DND-41 (cell line): Measurements from ENCODE around the gene THBS2.

Experiments
- EZH2 ChIP-seq: IDR thresholded peaks from 3 replicates; pipeline ENCODE4 v1.6.1; 2012; ENCODE audit warnings: borderline replicate concordance, low read depth, mild to moderate bottlenecking, moderate library complexity, low read length, inconsistent platforms; ENCODE audit not compliant: severe bottlenecking
- TF ChIP-seq, protein P1 (sequence below): IDR thresholded peaks from 2 replicates; pipeline ENCODE4 v1.5.1; 2012; ENCODE audit warnings: borderline replicate concordance, low read length, moderate library complexity, mild to moderate bottlenecking; ENCODE audit not compliant: poor library complexity, severe bottlenecking; ENCODE audit errors: extremely low read depth

DNA sequence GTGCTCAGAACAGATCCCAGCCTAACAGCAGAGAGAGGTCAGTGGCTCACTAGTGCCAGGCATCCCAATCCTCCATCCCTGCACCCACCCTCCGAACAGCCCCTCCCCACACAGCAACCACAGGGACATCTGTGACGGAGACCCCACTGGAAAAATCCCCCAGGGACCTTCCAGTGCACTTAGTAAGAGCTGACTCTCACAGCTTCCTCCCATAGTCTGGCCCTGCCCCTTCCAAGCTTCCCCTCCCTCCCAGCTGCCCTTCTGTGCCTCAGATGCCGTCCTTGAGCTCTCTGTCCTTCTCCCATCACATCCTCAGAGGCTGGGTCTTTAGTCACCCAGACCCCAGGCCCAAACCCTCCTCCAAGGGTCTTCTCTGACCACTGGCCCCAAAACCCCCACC is 9.7 kb upstream of the THBS2 start:
- TF ChIP-seq, protein P1, sequence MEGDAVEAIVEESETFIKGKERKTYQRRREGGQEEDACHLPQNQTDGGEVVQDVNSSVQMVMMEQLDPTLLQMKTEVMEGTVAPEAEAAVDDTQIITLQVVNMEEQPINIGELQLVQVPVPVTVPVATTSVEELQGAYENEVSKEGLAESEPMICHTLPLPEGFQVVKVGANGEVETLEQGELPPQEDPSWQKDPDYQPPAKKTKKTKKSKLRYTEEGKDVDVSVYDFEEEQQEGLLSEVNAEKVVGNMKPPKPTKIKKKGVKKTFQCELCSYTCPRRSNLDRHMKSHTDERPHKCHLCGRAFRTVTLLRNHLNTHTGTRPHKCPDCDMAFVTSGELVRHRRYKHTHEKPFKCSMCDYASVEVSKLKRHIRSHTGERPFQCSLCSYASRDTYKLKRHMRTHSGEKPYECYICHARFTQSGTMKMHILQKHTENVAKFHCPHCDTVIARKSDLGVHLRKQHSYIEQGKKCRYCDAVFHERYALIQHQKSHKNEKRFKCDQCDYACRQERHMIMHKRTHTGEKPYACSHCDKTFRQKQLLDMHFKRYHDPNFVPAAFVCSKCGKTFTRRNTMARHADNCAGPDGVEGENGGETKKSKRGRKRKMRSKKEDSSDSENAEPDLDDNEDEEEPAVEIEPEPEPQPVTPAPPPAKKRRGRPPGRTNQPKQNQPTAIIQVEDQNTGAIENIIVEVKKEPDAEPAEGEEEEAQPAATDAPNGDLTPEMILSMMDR = no peak
- TF ChIP-seq EZH2 = no peak
